Ecto neural progenitor cell (in vitro differentiated cells): ENCODE measurements around the gene TRIM73.
"Not testable (repeated sequence)": the region's sequence is repeated elsewhere in the genome, so short reads cannot be mapped to it uniquely, and the experiment has no call there.

ENCODE experiments used
- DNase-seq: peaks from one replicate; pipeline ENCODE4 v3.0.0-alpha.2; 2018; ENCODE audit warnings: low spot score

The TRIM73 gene

GRCh38 chr7:75395329-75395728 lies at the start of gene TRIM73:
TSS of gene TRIM73 (plus strand) at chr7:75395629. CDS start at chr7:75398934, 3,305 bp downstream.
- not testable (repeated sequence) for DNase-seq

DNA sequence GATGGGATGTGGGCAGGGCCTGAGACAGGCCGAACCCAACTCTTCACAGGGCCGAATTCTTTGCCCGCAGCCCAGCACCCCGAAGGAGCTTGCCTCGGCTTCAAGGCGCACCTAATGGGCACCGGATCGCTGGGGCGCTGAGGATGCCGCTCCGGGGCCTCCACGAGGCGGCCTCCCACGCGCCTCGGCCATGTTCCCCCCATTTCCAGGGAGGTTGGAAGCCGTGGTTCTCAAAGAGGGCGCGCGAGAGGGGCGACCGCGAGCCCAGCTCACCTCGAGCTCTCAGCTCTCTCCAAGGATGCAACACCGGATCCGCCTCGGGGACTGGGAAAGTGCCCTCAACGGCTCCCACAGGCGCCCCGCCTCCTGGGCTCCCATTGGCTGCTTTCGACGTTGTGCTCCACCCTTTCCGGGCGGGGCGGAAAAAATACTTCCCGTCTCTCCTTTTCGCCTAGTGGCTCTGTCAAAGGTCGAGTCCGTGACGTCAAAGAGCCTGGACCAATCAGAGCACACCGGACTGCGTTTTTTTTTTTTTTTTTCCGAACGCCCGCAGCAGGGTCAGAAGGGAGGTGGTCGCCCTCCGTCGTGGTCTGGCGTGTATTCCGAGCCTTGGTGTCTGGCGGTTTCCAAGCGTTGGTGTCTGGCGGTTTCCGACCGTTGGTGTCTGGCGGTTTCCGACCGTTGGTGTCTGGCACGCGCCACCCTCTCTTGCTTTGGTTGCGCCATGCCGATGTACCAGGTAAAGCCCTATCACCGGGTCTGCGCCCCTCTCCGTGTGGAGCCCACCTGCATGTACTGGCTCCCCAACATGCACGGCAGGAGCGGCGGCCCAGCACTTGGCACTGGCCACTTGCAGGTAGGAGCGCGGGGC lies 36.5 kb upstream of the TRIM73 start:
- peak; percentile 17 for DNase-seq

- DNase-seq: not testable (repeated sequence)
These were observed 35.9 kb upstream of the TRIM73 start for GRCh38 chr7:75359542-75359848.

DNA sequence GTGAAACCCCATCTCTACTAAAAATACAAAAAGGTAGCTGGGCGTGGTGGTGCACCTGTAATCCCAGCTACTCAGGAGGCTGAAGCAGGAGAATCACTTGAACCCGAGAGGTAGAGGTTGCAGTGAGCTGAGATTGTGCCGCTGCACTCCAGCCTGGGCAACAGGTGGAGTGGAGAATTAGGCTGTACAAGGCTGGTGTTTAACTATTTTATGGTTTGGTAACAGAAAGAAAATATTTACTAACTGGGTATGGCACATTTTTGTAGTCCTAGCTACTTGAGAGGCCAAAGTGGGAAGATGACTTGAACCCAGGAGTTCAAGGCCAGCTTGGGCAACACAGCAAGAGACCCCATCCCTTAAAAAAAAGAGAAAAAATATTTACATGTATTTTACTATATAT lies 31.4 kb upstream of the TRIM73 start:
- not testable (repeated sequence) for DNase-seq

DNA sequence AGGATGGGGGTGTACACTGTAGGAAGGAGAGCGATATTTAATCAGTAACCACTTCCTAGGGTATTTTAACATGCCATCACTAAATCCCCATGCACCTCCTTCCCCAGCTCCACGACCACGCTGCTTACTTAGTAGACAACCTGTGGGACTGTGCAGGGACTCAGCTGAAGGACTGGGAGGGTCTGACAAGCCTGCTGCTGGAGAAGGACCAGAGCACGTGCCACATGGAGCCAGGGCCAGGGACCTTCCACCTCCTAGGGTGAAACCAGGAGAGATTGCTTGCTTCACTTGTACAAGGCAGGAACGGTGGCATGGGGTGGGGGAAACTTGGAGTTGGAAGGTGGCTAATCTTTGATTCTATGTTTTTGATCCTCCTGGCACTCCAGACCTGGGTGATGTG lies 28.8 kb upstream of the TRIM73 start:
- DNase-seq: not testable (repeated sequence)

- not testable (repeated sequence) for DNase-seq
These were observed 28.1 kb upstream of the TRIM73 start for GRCh38 chr7:75367313-75367712.

GRCh38 chr7:75374144-75374518 lies 21.3 kb upstream of the TRIM73 start:
- DNase-seq: not testable (repeated sequence)

DNA sequence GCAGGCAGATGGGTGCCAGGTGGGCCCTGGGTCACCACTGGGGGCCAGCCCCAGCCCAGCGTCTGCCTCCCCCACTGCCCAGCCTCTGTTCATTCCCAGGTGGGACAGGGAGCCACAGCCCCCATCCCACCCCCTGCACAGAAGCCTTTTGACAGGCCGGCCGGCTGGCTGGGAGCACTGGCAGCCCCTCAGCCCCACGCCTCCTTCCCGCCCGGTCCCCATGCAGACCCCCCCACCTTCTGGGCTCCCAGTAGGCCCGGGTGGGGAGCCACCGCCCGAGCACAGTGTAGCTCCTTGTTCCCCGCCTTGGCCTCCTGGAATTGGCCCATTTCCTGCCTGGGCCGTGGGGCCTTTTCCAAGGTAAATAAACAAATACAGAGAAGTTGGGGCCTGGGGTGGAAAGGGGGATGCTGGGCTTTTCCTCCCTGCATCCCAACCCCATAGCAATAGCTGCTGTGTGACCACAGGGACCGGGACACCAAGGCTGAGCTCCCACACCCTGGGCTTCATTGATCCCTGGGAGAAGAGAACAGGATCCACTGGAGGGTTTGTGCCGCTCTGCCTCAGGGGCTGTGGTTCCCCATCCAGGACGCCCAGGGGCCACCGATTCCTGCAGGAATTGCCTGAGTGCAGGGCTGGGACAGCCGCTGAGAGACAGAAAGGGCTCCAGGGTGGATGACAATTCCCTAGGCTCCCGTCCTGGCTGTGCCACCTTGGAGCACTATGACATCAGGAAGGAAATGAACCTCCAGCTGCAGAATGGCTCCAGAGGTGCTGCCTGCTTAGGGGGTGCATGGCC lies 20.7 kb upstream of the TRIM73 start:
- not testable (repeated sequence) for DNase-seq

DNA sequence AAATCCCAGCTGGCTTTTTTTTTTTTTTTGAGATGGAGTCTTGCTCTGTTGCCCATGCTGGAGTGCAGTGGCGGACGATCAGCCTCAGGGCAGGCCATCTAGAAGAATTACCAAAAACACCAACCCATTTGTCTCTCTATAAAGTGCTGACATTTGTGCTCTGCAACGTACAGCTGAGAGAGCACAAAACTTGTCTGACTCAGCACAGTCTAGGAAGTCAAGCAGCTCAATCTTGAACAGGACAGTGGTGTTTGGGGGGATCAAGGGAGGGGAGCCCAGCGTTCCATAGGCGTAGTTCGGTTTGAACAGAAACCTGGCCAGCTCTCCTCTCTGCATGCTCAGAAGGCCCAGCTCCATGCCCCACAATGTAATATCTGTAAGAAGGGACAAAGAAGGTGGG lies 2.2 kb upstream of the TRIM73 start:
- DNase-seq: not testable (repeated sequence)

DNA sequence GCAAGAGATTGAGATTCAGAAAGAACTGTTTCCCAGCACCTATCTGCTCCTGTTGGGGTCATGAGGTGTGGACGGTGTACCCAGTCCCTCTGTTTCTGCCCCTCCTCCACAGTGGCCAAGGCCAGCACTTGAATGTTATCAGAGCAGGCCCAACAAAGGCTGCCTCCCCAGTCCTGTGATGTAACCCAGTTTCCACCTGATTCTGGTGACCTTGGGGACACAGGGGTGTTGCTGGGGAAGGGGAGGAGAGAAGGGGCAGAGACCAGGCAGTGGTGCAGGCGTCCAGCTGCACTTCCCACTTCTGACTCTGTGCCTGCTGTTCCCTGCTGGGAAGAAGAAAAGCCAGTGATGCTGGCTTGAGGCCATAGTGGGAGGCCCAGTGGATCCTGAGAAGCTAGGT lies 2.4 kb downstream of the TRIM73 start:
- DNase-seq: not testable (repeated sequence)

- not testable (repeated sequence) for DNase-seq
These were observed 3.6 kb downstream of the TRIM73 start for GRCh38 chr7:75398771-75399700.

- DNase-seq: not testable (repeated sequence)
These were observed 5.1 kb downstream of the TRIM73 start for GRCh38 chr7:75400575-75400974.

DNA sequence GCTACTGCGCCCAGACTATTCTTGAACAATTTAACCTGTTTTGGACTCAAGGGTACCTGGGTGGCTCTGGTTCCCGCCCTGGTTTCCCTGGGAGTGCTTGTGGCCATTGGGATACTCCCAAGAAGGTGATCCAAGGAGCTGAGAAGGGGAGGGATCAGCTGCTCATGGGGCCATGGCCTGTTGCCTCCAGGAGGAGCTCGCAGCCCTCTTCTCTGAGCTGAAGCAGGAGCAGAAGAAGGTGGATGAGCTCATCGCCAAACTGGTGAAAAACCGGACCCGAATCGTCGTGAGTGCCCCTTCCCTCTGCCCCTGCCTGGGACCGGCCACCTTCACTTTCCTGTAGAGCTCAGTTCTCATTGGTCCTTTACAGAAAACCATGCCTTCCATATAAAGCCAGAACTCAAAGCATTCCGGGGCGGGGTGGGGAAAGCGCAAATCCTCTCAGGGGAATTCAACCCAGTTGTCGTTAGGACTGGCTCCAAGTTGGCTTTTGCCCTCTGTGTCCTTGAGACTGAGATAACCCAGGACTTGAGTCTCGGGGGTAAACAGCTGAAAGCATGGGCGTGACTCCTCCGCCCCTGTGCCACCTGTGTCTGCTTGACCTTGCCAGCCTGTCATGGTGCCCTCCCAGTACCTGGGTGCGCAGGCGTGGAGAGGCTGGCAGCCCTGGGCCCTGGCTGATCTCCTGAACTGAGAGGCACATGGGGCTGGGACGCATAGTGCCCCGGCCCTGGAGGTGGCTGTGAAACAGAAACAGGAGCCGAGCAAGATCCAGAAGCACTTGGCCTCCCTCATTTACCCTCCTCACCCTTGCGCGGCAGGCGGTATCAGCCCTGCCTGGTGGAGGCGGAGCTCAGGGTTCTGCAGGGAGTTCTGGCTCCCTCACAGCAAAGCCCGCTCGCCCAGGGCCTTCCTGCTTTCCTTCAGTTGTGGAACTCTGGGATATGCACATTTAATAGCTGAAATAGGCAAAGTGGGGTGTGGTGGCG lies 8.3 kb downstream of the TRIM73 start:
- DNase-seq: not testable (repeated sequence)

DNA sequence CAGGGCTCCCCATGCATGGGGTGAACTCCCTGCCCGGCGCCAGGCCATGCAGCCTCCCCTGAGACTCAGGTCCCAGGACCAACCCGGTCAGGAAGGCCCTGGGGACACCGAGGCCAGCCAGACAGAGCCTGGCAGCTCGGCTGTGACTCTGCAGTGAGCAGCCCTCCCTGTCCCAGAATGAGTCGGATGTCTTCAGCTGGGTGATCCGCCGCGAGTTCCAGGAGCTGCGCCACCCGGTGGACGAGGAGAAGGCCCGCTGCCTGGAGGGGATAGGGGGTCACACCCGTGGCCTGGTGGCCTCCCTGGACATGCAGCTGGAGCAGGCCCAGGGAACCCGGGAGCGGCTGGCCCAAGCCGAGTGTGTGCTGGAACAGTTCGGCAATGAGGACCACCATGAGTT lies 9.2 kb downstream of the TRIM73 start:
- not testable (repeated sequence) for DNase-seq

GRCh38 chr7:75409880-75410822 lies 14.7 kb downstream of the TRIM73 start:
- DNase-seq: not testable (repeated sequence)

DNA sequence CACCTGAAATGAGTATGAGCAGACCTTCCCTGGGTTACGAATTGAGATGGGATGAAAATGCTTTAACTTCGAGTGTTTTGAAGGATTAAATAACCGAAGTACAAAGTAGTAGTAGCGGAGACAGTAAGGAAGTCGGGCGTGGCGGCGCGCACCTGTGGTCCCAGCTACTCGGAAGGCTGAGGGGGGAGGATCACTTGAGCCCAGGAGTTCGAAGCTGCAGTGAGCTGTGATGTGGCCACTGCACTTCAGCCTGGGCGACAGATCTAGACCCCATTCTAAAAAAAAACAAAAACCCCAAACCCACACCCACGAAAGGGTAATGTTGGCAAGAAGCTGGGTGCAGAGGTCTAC lies 15.4 kb downstream of the TRIM73 start:
- DNase-seq: not testable (repeated sequence)

- not testable (repeated sequence) for DNase-seq
These were observed 18.8 kb downstream of the TRIM73 start for GRCh38 chr7:75414204-75414603.

GRCh38 chr7:75414708-75415427 lies 19.4 kb downstream of the TRIM73 start:
- not testable (repeated sequence) for DNase-seq

DNA sequence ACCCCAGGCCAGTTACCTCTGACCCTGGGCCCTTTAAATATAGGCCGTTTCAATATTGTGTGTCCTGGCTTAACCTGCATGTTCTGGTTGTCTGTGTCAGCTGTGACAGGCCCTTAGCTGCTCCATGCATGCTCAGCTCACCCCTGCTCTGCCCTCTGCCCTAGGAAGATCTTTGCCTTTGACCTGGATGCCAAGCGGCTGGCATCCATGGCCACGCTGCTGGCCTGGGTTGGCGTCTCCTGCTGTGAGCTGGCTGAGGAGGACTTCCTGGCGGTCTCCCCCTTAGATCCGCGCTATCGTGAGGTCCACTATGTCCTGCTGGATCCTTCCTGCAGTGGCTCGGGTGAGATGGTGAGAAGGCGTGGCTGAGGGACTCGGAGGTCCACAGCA lies 20.0 kb downstream of the TRIM73 start:
- DNase-seq: not testable (repeated sequence)
